MCF 10A (cell line): ENCODE data around the gene CACNG4. TPM values are rescaled to one million over a fixed set of nuclear protein-coding genes. Genes with fewer than 3 reads are reported as not detected.

Experiments used
- BruUV-seq: library from RNA; stranded (reverse); fragments of 400-500 nt; replicated peaks from 2 replicates; lab custom pipeline; 2021; lab: Mats Ljungman, UMichigan
- CTCF ChIA-PET: fragments of 300-600 bp; sonication (Branson Sonifier 250); formaldehyde crosslinking; extraction: SDS; loops from one replicate; lab custom pipeline; 2021; ENCODE audit warnings: antibody characterized with exemption, inconsistent platforms; lab: Yijun Ruan, JAX
- POLR2A ChIA-PET: fragments of 300-600, 350-650 bp; sonication (Branson Sonifier 250); formaldehyde crosslinking; extraction: SDS; loops from one replicate; lab custom pipeline; 2020; ENCODE audit warnings: antibody characterized with exemption, inconsistent platforms; lab: Yijun Ruan, JAX
- DNase-seq: peaks from one replicate; pipeline ENCODE4 v3.0.0-alpha.2; 2018; ENCODE audit not compliant: unreplicated experiment
- H3K27ac Mint-ChIP-seq: one replicate; pipeline ENCODE4 v1.8.0; 2022; ENCODE audit warnings: mild to moderate bottlenecking, low read depth, mixed read lengths; ENCODE audit not compliant: unreplicated experiment
- H3K27me3 Mint-ChIP-seq: one replicate; pipeline ENCODE4 v1.8.0; 2022; ENCODE audit warnings: mixed read lengths; ENCODE audit not compliant: insufficient read depth, unreplicated experiment
- H3K36me3 Mint-ChIP-seq: one replicate; pipeline ENCODE4 v1.8.0; 2022; ENCODE audit warnings: mild to moderate bottlenecking, moderate library complexity, mixed read lengths; ENCODE audit not compliant: insufficient read depth, unreplicated experiment
- H3K4me1 Mint-ChIP-seq: one replicate; pipeline ENCODE4 v1.8.0; 2022; ENCODE audit warnings: mixed read lengths; ENCODE audit not compliant: insufficient read depth, unreplicated experiment
- H3K4me3 Mint-ChIP-seq: one replicate; pipeline ENCODE4 v1.8.0; 2022; ENCODE audit warnings: mild to moderate bottlenecking, moderate library complexity, mixed read lengths; ENCODE audit not compliant: unreplicated experiment
- H3K9me3 Mint-ChIP-seq: one replicate; pipeline ENCODE4 v1.8.0; 2022; ENCODE audit warnings: mixed read lengths; ENCODE audit not compliant: unreplicated experiment
- intact Hi-C: fragments of 100-400 bp; cut with micrococcal nuclease; formaldehyde crosslinking; loops from 2 replicates; pipeline ENCODE4 v1.14.1; 2022
- total RNA-seq: library from RNA; stranded (reverse); gene quantifications from 2 replicates; pipeline ENCODE4 v1.2.3, GENCODE V29; 2022
- TF ChIP-seq, protein P1 (sequence below): fragments of 200-600 bp; IDR thresholded peaks from one replicate; pipeline ENCODE4 v1.8.0; 2022; ENCODE audit warnings: antibody characterized with exemption, mild to moderate bottlenecking; ENCODE audit not compliant: unreplicated experiment

Gene CACNG4
- total RNA-seq, 1 experiment from 2014 or later, result not detected

DNA sequence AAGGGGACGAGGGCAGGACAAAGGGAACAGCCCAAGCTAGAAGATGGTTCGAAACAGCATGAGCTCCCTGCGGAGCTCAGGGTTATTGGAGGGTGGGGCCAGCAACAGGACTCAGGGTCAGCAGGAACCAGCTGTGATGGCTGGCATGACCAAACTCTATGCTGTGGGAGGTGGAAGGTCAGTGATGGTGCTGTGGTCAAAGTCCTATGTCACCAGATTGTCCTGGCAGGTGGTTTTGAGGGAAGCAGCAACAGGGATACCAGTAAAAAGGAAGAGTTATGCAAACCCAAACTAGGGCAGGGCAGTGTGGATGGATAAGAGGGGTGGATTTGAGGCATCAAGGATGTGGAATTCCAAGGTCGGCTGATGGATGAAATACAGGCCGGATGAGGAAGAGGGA lies 32.4 kb downstream of the CACNG4 start:
- intact Hi-C loops, result no loop called here
- Mint-ChIP-seq H3K4me1 (no peaks in the 10 kb centered on the region), H3K4me3 (no peak overlapping the region), H3K36me3 (no peaks in the 10 kb centered on the region), H3K27ac (no peak overlapping the region), H3K27me3 (peaks cover 25% of the 10 kb centered on the region), H3K9me3 (no peaks in the 10 kb centered on the region)
- CTCF ChIA-PET, result no interaction called here
- DNase-seq, result no peak
- TF ChIP-seq, protein P1, sequence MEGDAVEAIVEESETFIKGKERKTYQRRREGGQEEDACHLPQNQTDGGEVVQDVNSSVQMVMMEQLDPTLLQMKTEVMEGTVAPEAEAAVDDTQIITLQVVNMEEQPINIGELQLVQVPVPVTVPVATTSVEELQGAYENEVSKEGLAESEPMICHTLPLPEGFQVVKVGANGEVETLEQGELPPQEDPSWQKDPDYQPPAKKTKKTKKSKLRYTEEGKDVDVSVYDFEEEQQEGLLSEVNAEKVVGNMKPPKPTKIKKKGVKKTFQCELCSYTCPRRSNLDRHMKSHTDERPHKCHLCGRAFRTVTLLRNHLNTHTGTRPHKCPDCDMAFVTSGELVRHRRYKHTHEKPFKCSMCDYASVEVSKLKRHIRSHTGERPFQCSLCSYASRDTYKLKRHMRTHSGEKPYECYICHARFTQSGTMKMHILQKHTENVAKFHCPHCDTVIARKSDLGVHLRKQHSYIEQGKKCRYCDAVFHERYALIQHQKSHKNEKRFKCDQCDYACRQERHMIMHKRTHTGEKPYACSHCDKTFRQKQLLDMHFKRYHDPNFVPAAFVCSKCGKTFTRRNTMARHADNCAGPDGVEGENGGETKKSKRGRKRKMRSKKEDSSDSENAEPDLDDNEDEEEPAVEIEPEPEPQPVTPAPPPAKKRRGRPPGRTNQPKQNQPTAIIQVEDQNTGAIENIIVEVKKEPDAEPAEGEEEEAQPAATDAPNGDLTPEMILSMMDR, result no peak
- BruUV-seq, result no TSS peak
- POLR2A ChIA-PET, result no interaction called here

DNA sequence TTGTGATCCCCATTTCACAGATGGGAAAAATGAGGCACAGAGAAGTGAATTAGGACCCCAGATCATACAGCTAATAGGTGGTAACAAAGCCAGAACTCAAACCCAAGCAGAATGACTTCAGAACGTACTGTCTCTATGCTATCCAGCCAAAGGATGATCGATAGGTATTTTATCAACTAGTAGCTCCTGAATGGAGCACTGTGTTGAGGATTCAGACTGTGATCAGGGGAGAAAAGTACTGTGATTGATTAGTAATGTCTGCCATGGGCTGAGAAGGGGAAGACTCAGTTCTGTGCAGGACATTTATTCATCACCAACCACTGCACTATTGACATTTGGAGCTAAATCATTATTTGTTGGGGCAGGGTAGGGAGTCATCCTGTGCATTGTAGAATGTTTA lies 38.7 kb downstream of the CACNG4 start:
- no peaks in the 10 kb centered on the region for H3K36me3 Mint-ChIP-seq
- no peak overlapping the region for H3K27ac Mint-ChIP-seq
- TF ChIP-seq, protein P1, result no peak
- DNase-seq, result no peak
- BruUV-seq, result no TSS peak
- intact Hi-C loops, result no loop called here
- CTCF ChIA-PET, result no interaction called here
- H3K27me3 Mint-ChIP-seq, result peaks cover 70% of the 10 kb centered on the region
- no peaks in the 10 kb centered on the region for H3K4me1 Mint-ChIP-seq
- H3K9me3 Mint-ChIP-seq, result no peaks in the 10 kb centered on the region
- POLR2A ChIA-PET, result interaction anchor here (0.7 kb wide), 1 partner anchor 21 kb away, joined by 3 read pairs; no protein-coding TSS in a partner anchor
- no peak overlapping the region for H3K4me3 Mint-ChIP-seq

DNA sequence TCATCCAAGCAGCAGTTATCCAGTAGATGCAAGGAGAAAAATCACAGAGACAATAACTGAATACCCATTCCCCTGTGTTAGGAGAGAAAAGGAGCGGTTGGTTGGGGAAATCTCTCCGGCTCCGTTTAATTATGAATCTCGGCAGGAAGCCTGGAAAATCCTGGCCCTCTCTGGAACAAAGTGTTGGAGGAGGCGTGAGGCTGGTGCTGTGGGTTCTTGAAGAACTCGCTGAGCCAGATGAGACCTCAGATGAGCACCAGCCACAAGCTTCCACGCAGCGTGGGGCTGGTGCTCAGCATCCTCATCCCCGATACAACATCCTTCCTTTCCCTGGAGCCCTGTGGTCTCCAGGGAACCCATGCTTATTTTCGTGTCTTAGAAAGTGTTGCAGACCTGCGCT lies 39.7 kb downstream of the CACNG4 start:
- DNase-seq, result no peak
- Mint-ChIP-seq H3K36me3 (no peaks in the 10 kb centered on the region), H3K27ac (no peak overlapping the region), H3K9me3 (no peaks in the 10 kb centered on the region), H3K4me1 (no peaks in the 10 kb centered on the region), H3K27me3 (peaks cover 72% of the 10 kb centered on the region), H3K4me3 (no peak overlapping the region)
- TF ChIP-seq, protein P1, result no peak
- no TSS peak for BruUV-seq
- POLR2A ChIA-PET, result interaction anchor here (0.5 kb wide), 1 partner anchor 360 kb away, joined by 3 read pairs; no protein-coding TSS in a partner anchor
- CTCF ChIA-PET, result interaction anchor here (0.6 kb wide), 1 partner anchor 50 kb away, joined by 3 read pairs; no protein-coding TSS in a partner anchor
- intact Hi-C loops, result no loop called here

DNA sequence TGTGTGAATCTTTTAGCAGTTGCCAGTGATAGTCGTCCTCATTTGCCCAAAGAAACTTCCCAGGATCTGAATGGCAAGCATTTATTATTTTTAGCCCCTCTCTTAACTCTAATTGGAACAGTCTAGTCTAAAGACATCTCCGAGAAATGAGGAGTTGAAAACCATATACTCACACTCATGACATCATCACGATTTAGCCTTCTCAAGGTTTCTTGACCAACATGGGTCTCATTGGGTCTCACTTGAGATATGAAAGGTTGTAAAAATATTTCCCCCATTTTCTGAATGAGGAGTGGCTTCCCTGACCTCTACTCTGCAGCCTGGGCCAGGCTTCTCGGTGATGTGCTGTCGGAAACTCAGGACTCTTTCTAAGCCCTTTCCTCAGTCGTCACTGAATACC lies 42.8 kb downstream of the CACNG4 start:
- no peaks in the 10 kb centered on the region for H3K4me1 Mint-ChIP-seq
- H3K36me3 Mint-ChIP-seq, result no peaks in the 10 kb centered on the region
- H3K4me3 Mint-ChIP-seq, result no peak overlapping the region
- H3K9me3 Mint-ChIP-seq, result no peaks in the 10 kb centered on the region
- no TSS peak for BruUV-seq
- peaks cover 80% of the 10 kb centered on the region for H3K27me3 Mint-ChIP-seq
- CTCF ChIA-PET, result interaction anchor here (0.7 kb wide), 1 partner anchor 16 kb away, joined by 5 read pairs; no protein-coding TSS in a partner anchor
- DNase-seq, result no peak
- TF ChIP-seq, protein P1, result no peak
- POLR2A ChIA-PET, result no interaction called here
- intact Hi-C loops, result no loop called here
- H3K27ac Mint-ChIP-seq, result no peak overlapping the region
